ENCODE results near the gene UBALD1. TPM values are rescaled to one million over a fixed set of nuclear protein-coding genes. Genes with fewer than 3 reads are reported as not detected.

The UBALD1 gene
- total and polyA plus RNA-seq, 10 of the 15 experiments (the other 5 are each of a cell fraction or from before 2014, with no cell fraction given) = 0.05 to 32.7 (median 5.1) TPM

DNA sequence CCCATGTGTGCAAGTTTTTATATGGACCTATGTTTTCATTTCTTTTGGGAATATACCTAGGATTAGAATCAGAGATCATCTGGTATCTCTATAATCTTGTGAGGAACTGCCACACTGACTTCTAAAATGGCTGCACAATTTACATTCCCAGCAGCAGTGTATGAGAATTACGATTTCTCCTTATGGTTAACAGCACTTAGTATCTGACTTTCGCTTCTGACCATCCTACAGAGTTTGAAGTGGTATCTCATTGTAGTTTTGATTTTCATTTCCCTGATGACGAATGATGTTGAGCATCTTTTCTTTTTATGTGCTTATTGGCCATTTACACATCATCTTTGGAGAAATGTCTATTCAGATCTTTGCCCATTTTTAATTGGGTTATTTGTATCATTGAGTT, 48.5 kb downstream of the UBALD1 start:
- Histone ChIP-seq H3K4me3 (no peak overlapping the region), H2AFZ (ENCODE audit: control insufficient read depth, low read depth, low read length) (no peak overlapping the region), H3K9me3 (replicated peaks; ENCODE audit: control insufficient read depth, insufficient read depth, low read length) (no peaks in the 10 kb centered on the region), H3K9ac (ENCODE audit: control insufficient read depth, insufficient read depth, low read length) (no peak overlapping the region), H4K20me1 (ENCODE audit: control insufficient read depth, insufficient read depth) (no peaks in the 10 kb centered on the region), H3K27me3 (replicated peaks in 1 of 2; ENCODE audit: control insufficient read depth in 2 of 2, insufficient read depth in 2 of 2, low read length in 1 of 2) (peaks cover 0 to 4% of the 10 kb centered on the region in 2 experiments; a peak in 2 of 4 replicates), H3K79me2 (ENCODE audit: control insufficient read depth, insufficient read depth, low read length) (no peaks in the 10 kb centered on the region), H3K27ac (ENCODE audit: control insufficient read depth, insufficient read depth) (no peak overlapping the region), H3K4me2 (ENCODE audit: control insufficient read depth, insufficient read depth) (no peak overlapping the region), H3K36me3 (ENCODE audit: control insufficient read depth in 2 of 2, insufficient read depth in 2 of 2, low read length in 1 of 2) (no peaks in the 10 kb centered on the region; a peak in 1 of 4 replicates), H3K4me1 (ENCODE audit: control insufficient read depth, insufficient read depth, low read length) (peaks cover 4% of the 10 kb centered on the region; the same call in 1 of the 2 replicates)
- ChIA-PET POLR2A (no interaction called here), SMC1A (ENCODE audit: uncharacterized antibody, unreplicated experiment) (no interaction called here), CTCF (interaction anchor here (1.4 kb wide), 1 partner anchor 61 kb away, joined by 3 read pairs; no protein-coding TSS in a partner anchor), RAD21 (ENCODE audit: unreplicated experiment) (interaction anchor here (1.1 kb wide), 1 partner anchor 76 kb away, joined by 3 read pairs; no protein-coding TSS in a partner anchor)
- intact Hi-C loops (cut with micrococcal nuclease; ENCODE audit: unreplicated experiment) (no loop called here), in situ Hi-C loops (cut with MboI) (no loop called here)
- BruUV-seq (replicated peaks) = no TSS peak
- TF ChIP-seq RAD51 (IDR thresholded peaks at IDR 0.05) (no peak), IKZF2 (IDR thresholded peaks at IDR 0.05) (no peak), RUNX3 (IDR thresholded peaks at IDR 0.05; ENCODE audit: low read length) (peak; percentile 55)
- TF ChIP-seq, protein P1, sequence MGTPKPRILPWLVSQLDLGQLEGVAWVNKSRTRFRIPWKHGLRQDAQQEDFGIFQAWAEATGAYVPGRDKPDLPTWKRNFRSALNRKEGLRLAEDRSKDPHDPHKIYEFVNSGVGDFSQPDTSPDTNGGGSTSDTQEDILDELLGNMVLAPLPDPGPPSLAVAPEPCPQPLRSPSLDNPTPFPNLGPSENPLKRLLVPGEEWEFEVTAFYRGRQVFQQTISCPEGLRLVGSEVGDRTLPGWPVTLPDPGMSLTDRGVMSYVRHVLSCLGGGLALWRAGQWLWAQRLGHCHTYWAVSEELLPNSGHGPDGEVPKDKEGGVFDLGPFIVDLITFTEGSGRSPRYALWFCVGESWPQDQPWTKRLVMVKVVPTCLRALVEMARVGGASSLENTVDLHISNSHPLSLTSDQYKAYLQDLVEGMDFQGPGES (IDR thresholded peaks at IDR 0.05) = no peak
- peak; percentile 92 for ATAC-seq
- peak; percentile 80 for FAIRE-seq
- DNase-seq (ENCODE audit: low read depth, low spot score) = peak; percentile 21
- 2% methylated on average over 3 of the region's 3 CpGs for WGBS (ENCODE audit: insufficient coverage, insufficient replicate concordance, low lambda C conversion rate, missing lambda C conversion rate)

DNA sequence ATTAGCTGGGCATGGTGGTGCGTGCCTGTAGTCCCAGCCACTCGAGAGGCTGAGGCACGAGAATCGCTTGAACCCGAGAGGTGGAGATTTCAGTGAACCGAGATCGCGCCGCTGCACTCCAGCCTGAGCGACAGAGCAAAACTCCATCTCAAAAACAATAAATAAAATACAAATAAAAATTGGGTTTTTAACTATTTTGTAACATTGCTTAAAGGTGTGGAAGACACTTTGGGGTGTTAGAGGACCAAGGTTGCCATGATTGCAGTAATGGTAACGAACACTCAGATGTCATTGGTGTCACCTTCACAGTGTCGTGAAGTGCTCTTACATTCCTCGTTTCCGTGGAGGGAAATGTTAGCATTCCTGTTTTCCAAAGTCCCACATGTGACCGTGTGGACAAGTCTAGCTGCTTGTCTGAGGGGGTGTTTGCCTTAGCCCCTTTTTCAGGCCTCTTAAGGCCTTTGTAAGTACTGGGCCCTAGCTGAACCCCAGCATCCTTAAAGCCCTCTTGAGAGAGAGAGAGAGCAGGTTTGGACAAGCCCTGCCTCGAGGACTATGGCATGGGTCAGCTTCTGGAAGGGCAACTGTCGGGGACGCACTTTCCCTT, 49.9 kb downstream of the UBALD1 start:
- Histone ChIP-seq H3K4me2 (ENCODE audit: control insufficient read depth, insufficient read depth) (no peak overlapping the region), H3K4me1 (ENCODE audit: control insufficient read depth, insufficient read depth, low read length) (peaks cover 4% of the 10 kb centered on the region; the same call in 1 of the 2 replicates), H3K9me3 (replicated peaks; ENCODE audit: control insufficient read depth, insufficient read depth, low read length) (no peaks in the 10 kb centered on the region), H3K9ac (ENCODE audit: control insufficient read depth, insufficient read depth, low read length) (no peak overlapping the region), H4K20me1 (ENCODE audit: control insufficient read depth, insufficient read depth) (no peaks in the 10 kb centered on the region), H3K79me2 (ENCODE audit: control insufficient read depth, insufficient read depth, low read length) (no peaks in the 10 kb centered on the region), H2AFZ (ENCODE audit: control insufficient read depth, low read depth, low read length) (no peak overlapping the region), H3K27me3 (replicated peaks in 1 of 2; ENCODE audit: control insufficient read depth in 2 of 2, insufficient read depth in 2 of 2, low read length in 1 of 2) (peaks cover 0 to 4% of the 10 kb centered on the region in 2 experiments; a peak in 2 of 4 replicates), H3K36me3 (ENCODE audit: control insufficient read depth in 2 of 2, insufficient read depth in 2 of 2, low read length in 1 of 2) (no peaks in the 10 kb centered on the region; a peak in 1 of 4 replicates), H3K27ac (ENCODE audit: control insufficient read depth, insufficient read depth) (no peak overlapping the region), H3K4me3 (no peak overlapping the region)
- CTCF ChIA-PET = interaction anchor here (1.1 to 1.5 kb wide), 2 partner anchors 16 to 57 kb away, joined by 3 to 4 read pairs; no protein-coding TSS in a partner anchor
- SMC1A ChIA-PET (ENCODE audit: uncharacterized antibody, unreplicated experiment) = no interaction called here
- WGBS (ENCODE audit: insufficient coverage, insufficient replicate concordance, low lambda C conversion rate, missing lambda C conversion rate) = 66% methylated on average over 18 of the region's 18 CpGs
- no TSS peak for BruUV-seq (replicated peaks)
- intact Hi-C loops (cut with micrococcal nuclease; ENCODE audit: unreplicated experiment) (no loop called here), in situ Hi-C loops (cut with MboI) (no loop called here)
- POLR2A ChIA-PET = no interaction called here
- DNase-seq (ENCODE audit: low read depth, low spot score) (no peak), ATAC-seq (no peak), FAIRE-seq (no peak)
- RAD21 ChIA-PET (ENCODE audit: unreplicated experiment) = interaction anchor here (1.0 kb wide), 1 partner anchor 21 kb away, joined by 4 read pairs; no protein-coding TSS in a partner anchor
- TF ChIP-seq, protein P2, sequence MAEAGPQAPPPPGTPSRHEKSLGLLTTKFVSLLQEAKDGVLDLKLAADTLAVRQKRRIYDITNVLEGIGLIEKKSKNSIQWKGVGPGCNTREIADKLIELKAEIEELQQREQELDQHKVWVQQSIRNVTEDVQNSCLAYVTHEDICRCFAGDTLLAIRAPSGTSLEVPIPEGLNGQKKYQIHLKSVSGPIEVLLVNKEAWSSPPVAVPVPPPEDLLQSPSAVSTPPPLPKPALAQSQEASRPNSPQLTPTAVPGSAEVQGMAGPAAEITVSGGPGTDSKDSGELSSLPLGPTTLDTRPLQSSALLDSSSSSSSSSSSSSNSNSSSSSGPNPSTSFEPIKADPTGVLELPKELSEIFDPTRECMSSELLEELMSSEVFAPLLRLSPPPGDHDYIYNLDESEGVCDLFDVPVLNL (IDR thresholded peaks at IDR 0.05; ENCODE audit: low read depth, low read length) = no peak
- TF ChIP-seq, protein P3, sequence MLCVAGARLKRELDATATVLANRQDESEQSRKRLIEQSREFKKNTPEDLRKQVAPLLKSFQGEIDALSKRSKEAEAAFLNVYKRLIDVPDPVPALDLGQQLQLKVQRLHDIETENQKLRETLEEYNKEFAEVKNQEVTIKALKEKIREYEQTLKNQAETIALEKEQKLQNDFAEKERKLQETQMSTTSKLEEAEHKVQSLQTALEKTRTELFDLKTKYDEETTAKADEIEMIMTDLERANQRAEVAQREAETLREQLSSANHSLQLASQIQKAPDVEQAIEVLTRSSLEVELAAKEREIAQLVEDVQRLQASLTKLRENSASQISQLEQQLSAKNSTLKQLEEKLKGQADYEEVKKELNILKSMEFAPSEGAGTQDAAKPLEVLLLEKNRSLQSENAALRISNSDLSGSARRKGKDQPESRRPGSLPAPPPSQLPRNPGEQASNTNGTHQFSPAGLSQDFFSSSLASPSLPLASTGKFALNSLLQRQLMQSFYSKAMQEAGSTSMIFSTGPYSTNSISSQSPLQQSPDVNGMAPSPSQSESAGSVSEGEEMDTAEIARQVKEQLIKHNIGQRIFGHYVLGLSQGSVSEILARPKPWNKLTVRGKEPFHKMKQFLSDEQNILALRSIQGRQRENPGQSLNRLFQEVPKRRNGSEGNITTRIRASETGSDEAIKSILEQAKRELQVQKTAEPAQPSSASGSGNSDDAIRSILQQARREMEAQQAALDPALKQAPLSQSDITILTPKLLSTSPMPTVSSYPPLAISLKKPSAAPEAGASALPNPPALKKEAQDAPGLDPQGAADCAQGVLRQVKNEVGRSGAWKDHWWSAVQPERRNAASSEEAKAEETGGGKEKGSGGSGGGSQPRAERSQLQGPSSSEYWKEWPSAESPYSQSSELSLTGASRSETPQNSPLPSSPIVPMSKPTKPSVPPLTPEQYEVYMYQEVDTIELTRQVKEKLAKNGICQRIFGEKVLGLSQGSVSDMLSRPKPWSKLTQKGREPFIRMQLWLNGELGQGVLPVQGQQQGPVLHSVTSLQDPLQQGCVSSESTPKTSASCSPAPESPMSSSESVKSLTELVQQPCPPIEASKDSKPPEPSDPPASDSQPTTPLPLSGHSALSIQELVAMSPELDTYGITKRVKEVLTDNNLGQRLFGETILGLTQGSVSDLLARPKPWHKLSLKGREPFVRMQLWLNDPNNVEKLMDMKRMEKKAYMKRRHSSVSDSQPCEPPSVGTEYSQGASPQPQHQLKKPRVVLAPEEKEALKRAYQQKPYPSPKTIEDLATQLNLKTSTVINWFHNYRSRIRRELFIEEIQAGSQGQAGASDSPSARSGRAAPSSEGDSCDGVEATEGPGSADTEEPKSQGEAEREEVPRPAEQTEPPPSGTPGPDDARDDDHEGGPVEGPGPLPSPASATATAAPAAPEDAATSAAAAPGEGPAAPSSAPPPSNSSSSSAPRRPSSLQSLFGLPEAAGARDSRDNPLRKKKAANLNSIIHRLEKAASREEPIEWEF (IDR thresholded peaks at IDR 0.05; ENCODE audit: insufficient replicate concordance, low read depth, low read length) = no peak
- no peak for TF ChIP-seq TCF3 (IDR thresholded peaks at IDR 0.05; ENCODE audit: borderline replicate concordance, insufficient read depth, low read depth, low read length)
- no peak for TF ChIP-seq RELA (IDR thresholded peaks at IDR 0.05; ENCODE audit: borderline replicate concordance, partially characterized antibody)
- TF ChIP-seq CBX5 (IDR thresholded peaks at IDR 0.05; ENCODE audit: low read depth) = no peak

Data from GM12878 (cell line).